NCI-H69 (cell line): ENCODE results near the gene IRF1.

Experiments
- DNase-seq: peaks from one replicate; lab custom pipeline; 2025; lab: John Stamatoyannopoulos, UW

IRF1 gene

DNA sequence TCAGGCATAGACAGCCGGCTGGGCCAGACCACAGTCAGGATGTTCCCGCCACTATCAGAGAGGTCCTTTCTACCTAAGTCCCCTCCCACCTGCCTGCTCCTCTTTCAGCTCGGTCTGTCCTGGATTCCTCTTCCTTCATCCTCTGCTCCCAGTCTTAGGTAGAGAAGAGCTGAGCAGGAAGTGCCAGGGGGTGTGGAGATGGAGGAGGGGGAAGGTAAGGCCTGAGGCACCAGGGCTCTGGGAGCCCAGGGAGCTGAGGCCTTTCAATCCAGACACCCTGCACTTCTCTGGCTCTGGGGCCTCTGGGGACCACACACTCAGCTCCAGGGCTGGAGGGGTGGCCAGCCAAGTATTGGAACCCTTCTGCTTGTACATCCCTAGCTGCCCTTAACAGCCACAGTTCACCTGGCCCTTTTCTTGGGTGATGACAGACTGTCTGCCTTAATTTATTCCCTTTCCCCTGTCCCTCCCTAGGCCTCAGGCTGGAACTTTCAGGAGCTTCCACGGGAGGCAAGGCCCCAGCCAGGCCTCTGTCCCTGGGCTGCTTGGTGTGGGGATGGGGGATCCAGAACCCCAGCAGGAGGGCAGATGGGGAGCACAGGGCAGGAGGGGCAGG lies 15.6 kb downstream of the IRF1 start:
- DNase-seq, result peak; percentile 50

- DNase-seq, result no peak
Observed at GRCh38 chr5:132474131-132474723, 16.3 kb downstream of the IRF1 start.

DNA sequence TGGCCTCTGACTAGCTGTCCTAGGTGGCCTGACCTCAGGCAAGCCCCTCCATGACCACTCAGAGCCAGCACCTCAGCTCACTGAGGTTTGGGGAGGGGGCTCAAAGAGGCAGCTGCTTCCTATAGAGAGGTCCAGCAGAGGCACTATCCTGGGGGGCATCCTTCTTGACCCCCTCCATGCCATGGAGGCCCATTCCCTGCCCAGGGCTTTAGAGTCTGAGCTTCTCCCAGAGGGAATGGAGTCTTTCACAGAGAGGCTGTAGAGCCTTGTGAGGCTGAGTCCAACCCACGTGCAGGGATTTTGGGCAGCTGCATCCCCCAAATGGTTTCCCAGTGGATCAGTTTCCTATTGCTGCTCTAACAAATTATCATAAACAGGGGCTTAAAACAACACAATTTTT lies 16.9 kb downstream of the IRF1 start:
- DNase-seq, result no peak

- no peak for DNase-seq
Observed at GRCh38 chr5:132473019-132473531, 17.5 kb downstream of the IRF1 start.

GRCh38 chr5:132472431-132472830 lies 18.1 kb downstream of the IRF1 start:
- no peak for DNase-seq

GRCh38 chr5:132471944-132472343 lies 18.6 kb downstream of the IRF1 start:
- no peak for DNase-seq

- peak; percentile 70 for DNase-seq
Observed at GRCh38 chr5:132471151-132471907, 19.2 kb downstream of the IRF1 start.

- peak; percentile 22 for DNase-seq
Observed at GRCh38 chr5:132470596-132470995, 20.0 kb downstream of the IRF1 start.

DNA sequence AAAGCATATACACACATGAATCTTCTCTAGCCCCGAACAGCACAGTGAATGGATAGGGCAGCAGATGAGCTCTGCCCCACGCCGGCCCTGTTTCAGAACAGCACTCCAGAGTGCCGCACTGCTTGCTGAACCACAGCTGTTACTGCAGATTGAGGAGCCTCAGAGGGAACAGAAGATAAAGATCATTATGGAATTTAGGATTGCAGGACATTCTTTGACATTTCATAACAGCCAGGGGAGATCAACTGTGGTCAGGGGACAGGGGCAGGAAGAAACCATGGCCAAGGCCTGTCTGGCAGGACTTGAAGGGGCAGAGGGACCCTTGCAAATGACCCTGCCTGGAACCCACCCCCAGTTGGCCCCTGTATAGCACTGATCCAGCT lies 20.6 kb downstream of the IRF1 start:
- no peak for DNase-seq

- DNase-seq, result no peak
Observed at GRCh38 chr5:132469380-132470009, 21.1 kb downstream of the IRF1 start.

DNA sequence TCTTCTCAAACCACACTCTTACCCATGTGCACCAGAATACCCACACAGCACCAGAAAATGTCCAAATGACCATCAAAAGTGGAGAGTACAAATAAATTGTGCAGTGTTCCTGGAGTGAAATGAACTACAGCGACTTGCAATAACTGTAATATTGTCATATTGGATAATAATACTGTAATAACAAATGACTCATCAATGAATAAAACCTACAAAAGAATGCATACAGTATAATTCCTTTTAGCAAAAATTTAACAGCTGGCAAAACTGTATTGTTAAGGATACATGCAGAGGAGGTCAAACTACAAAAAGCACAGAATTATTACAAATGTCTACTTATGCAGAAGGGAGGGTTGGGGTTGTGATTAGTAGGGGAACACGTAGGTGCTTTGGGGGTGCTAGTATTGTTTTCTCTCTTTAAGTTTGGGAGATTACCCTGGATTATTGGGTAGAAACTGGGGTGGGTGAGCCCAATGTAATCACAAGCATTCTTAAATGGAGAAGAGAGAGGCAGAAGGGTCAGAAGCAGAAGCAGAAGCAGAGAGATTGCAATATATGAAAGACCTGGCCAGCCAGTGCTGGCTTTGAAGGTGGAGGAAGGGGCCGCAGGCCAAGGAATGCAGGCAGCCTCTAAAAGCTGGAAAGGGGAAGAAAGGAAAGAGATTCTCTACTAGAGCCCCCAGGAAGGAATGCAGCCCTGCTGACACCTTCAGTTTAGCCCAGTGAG lies 21.8 kb downstream of the IRF1 start:
- no peak for DNase-seq

DNA sequence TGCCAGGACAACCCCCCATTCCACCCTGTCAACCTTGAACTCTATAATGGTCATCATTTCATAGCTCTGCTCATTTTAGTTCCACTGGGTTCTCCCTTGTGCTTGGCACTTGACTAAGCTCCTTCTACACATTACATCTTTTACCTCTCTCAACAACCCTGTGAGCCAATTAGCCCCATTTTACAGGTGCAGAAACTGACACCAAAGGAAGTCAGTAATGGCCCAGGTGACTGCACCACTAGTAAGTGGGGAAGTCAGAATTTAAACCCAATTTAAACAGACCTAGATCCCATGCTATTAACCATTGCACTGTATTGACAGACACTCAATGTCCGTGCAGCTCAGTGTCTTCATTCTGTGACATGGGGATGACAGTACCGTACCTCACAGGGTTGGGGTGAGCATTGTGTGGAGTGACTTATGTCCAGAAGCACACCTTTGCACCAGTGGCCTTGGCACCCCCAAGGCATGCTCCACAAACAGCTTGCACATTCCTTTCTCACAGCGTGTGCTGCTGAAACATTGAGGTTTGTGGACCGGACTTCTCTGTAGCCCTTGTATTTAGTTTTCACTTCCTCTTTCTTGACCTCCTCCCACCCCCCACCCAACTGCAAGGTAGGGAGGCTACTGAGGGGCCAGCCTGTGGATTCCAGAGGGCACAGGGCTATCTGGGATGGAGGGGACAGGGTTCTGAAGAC lies 23.1 kb downstream of the IRF1 start:
- DNase-seq, result no peak

- peak; percentile 18 for DNase-seq
Observed at GRCh38 chr5:132466433-132467286, 23.9 kb downstream of the IRF1 start.

DNA sequence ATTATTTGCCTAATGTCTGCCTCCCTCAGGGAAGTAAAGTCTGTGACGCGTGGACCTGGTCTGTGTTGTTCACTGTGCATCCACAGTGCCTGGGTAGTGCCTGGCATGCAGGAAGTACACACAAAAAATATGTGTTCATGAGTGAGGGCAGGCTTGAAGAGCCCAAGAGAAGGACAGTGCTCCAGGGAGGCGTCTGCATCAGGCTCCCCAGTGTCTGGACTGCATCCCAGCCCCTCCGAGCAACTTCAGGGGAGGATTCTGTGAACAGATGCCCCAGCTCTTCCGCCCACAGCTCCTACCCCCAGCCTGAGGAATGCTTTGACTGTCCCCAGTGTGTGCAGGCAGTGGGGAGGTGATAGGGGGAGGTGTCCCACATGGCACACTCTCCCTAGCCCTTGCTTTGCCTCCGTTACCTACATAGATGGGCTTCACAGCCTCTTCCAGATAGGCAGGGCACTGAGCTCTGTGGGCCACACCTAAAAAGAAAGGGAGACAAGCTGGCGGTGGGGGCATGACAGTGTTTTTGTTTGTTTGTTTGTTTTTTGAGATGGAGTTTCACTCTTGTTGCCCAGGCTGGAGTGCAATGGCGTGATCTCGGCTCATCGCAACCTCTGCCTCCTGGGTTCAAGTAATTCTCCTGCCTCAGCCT lies 25.4 kb downstream of the IRF1 start:
- DNase-seq, result no peak

DNA sequence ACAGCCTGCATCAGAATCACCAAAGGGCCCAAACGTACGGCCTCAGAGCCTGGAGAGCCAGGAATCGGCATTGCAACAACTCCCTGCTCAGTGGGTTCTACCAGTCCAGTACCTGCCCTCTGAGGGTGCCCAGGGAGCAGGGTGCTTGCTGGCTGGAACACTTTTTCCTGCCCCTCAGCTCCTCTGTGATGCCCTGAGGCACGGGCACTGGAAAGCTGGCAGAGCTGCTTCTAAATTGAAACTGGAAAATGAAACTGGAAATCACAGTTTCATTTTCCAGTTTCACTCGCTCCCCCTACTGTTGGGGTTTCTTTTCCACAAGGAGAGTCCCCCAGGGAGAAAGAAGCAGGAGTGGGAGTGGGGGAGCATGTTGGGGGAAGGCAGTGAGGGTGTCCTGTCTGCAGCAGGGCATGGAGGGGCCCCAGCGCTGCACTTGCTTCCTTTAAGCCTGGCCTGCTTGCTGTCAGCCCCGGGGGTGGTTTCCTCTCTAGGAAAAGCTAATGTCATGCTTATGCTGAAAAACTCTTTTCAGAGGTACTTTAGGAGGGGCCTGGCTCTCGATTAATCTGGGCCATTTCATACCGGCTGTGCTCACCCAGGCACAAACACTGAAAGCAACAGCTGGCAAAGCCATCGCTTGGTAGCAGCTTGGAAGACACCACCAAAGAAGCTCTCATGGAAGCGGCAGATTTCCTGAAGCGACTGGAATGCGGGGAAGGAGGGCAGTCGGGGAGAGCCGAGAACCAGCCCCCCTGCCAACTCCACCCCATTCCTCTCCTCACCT lies 26.2 kb downstream of the IRF1 start:
- DNase-seq, result peak; percentile 38

- DNase-seq, result no peak
Observed at GRCh38 chr5:132463811-132464155, 26.8 kb downstream of the IRF1 start.

DNA sequence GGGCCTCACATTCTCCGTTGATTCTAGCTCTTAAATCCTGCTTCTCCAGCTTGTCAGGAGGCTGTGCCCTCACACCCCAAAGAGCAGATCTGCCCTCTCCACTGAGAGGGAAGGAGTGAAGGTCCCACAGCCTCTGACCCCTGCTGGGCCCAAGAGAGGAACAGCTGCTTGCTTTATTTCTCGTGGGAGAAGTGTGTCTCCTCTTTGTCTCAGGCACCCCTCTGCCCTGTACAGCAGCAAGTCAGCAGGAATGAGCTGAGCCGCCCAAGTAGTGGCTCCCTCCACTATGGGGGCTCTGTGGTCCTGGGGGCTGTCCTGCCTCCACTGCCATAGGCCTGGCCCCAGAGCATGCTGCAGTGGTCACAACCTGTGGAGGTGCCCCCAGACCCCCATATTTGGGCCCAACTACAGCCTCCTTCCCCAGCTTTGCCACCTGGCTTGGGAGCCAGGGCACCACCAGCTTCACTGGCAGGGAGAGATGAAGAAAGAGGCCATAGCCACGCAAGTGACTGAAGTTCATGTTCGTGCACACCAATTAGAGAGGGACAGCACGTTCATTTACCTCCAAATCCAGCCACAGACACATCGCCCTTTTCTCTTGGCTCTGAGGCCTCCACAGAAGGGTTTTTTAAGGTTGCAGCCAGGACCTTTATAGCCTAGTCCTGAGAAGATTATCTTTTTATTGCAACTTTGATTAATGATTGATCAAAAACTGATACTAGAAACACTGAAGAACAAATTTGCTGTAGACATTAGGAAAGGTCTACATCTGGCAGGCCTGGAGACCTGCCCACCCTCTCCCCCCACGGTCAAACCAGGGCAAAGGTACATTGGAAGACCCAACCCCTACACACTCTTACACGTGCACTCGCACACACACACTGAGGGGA lies 27.5 kb downstream of the IRF1 start:
- no peak for DNase-seq

DNA sequence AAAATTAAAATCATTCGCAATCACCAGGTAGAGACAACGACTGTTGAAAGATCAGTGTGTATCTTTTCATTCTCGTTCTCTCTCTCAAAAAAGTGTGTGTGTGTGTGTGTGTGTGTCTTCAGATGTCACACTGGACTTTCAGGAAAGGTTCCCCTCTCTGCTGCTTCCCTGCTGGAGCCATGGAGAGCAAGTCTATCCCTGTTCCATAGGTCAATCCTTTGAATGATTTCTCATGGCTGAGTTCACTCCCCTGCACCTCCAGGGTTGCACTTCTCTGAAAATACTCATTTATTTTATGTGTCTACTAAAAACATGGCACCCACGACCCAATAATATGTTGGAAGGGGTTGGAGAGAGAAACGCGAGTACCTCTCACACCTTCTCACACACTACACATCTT lies 28.2 kb downstream of the IRF1 start:
- no peak for DNase-seq
